KBM-7 (cell line): ENCODE results near the gene ABCC1.
"Not testable (repeated sequence)": the region's sequence is repeated elsewhere in the genome, so short reads cannot be mapped to it uniquely, and the experiment has no call there.

Experiments
- DNase-seq: peaks from one replicate; pipeline ENCODE4 v3.0.0-alpha.2; 2015
- in situ Hi-C: fragments of 300-500 bp; cut with MboI; formaldehyde crosslinking; loops from 2 replicates; pipeline ENCODE4 v1.14.3; 2020; ENCODE audit warnings: low sequenced_read_pairs, low pct_unique_long_range_greater_than_20kb, mixed read lengths

The ABCC1 gene

DNA sequence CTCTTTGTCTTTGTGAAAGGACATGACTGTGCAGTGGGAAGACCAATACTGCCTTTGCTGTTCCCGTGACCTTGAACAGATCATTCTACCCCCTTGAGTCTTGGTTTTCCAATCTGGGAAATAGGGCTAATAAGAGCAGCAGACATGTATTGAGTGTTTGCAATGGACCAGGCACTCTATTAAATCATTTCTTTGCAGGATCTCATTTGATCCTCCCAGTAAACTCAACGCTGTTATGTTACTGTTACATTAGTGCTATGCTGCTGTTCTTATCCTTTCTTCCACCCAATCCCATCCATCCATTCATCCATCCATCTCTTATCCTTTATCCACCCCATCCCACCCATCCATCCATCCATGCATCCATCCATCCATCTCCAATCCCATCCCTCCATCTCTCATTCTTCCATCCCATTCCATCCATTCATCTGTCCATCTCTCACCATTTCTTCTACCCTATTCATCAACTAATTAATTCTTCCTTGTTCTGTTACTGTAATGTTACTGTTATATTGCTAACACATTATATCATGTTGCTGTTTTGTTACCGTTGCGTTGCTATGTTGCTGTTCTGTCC is 208.8 kb downstream of the ABCC1 start:
- no peak for DNase-seq
- in situ Hi-C loops: no loop called here

DNA sequence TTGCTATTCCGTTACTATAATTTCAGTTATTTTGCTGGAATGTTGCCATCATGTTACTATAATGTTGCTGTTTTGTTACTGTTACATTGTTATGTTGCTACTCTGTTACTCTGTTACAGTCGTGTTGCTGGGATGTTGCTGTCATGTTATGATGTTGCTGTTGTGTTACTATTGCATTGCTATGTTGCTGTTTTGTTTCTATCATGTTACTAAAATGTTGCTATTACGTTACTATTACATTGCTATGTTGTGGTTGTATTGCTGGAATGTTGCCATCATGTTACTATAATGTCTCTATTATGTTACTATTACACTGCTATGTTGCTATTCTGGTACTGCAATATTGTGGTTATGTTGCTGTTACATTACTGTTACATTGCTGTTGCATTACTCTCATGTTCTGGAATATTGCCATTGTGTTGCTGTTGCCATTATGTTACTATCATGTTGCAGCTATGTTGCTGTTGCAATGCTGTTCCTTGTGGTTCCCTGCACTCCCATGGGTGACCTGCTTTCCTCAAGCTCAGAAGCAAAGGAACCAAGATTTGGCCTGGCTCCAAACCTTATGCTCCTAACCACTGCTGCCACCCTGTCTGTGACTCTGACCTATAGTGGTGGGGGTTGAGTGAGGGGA is 209.4 kb downstream of the ABCC1 start:
- in situ Hi-C loops: no loop called here
- no peak for DNase-seq

DNA sequence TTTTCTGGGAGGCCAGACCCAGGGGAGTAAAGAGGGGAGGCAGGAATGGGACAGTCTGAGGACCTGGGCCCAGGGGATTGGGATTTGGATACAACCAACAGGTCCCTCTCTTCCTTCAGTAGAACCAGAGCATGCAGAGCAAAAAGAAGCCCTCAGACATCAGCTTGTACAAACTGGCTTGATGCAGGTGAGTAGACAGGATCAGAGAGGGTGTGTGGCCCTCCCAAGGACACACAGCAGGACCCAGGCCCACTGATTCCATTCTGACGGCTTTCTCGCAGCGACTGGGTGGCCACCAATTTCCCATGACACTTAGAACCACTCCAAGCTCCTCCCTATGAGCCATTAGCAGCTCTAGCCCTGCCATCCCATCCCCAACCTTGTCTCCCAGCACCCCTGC is 210.2 kb downstream of the ABCC1 start:
- no peak for DNase-seq
- in situ Hi-C loops: no loop called here

DNA sequence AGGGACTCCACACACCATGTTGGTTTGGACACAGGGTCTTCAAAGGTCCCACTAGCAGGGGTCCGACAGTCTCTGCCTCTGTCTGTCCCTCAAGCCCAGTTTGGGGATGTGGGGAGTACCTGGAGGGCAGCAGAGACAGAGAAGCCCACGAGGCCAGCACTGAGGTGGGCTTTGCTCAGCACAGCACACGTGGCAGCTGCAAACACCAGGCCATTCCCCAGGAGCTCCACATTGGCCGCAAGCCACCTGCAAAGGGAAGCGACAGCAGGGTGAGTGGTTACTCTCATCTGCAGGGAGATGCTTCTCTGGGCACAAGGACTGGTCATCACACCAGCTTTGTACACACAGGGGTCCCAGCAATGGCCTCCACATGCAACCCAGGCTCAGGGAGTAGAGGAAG is 211.9 kb downstream of the ABCC1 start:
- no peak for DNase-seq
- in situ Hi-C loops: no loop called here

DNA sequence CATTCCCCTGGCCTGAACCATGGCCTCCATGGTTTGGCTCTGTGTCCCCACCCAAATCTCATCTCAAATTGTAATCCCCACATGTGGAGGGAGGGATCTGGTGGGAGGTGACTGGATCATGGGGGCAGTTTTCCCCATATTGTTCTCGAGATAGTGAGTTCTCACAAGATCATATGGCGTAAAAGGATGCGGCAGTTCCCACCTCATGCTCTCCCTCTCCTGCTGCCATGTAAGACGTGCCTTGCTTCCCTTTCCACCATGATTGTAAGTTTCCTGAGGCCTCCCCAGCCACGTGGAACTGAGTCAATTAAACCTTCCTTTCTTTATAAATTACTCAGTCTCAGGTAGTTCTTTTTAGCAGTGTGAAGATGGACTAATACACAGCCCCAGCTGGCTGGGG is 212.4 kb downstream of the ABCC1 start:
- DNase-seq, in situ Hi-C loops: not testable (repeated sequence)

DNA sequence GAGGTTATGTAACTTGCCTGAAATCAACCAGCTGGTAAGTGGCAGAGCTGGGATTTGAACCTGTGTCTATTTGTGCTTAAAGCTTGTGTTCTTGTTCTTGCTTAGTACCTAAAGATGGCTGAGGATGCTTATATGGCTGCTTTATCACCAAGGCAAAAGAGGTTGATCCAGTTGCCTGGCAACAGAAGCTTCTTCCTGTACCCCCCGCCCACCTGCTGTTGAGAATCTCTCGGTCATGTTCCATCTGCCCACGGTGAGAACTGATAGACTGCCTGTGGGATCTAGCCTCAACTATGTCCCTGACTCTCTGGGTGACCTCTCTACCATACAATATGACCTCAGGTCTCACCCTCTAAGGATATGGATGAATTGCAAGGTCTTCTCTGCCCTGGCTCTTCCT is 213.2 kb downstream of the ABCC1 start:
- in situ Hi-C loops: no loop called here
- DNase-seq: no peak

DNA sequence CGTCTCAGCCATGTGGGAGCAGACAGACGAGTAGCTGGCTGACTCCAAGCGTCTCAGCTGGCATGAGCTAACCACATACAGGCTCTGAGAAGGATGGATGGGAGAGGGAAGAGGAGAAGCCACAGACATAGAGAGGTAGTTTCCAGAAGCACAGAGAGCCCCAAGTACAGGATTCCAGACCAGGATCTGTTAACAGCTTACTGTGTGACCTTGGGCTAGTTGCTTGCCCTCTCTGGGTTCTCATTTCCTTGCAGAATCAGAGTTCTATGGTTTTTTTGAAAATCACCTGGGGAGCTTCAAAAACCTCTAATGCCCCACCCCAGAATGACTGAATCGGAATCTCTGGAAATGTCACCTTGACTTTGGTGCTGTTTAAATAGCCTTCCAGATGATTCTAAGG is 213.7 kb downstream of the ABCC1 start:
- in situ Hi-C loops: no loop called here
- DNase-seq: no peak

DNA sequence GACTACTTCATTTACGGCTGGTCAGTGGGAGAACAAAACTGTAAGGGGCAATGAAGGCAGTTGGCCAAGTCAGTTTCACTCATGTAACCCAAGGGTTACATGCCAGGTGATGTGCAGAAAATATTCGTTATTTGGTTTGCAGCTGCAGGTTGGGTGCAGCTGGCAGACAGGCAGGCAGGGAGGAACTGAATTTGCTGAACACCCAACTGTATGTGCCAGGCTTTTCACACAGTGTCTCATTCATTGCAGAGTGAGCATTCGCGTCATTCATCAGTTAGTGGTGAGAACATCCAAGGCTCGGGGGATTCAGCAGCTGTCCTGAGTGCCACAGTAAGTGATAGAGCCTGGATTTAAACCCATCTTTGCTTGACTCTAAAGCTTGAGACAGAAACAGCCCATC is 214.2 kb downstream of the ABCC1 start:
- in situ Hi-C loops: no loop called here
- no peak for DNase-seq

DNA sequence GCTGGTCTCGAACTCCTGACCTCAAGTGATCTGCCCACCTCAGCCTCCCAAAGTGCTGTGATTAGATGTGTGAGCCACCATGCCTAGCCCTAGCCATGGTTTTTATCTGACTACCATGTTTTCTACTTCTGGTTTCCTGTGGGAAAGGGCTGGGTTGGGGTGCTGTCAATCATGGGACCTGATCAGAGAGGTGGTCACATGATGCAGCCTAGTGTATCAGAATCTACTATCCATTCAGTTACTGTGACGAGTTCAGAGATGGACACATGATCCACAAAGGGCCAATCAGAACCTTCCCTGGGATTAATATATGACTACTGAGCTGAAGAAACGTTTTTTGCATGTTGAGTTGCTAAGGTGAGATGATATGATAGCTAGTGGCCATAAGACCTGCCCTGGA is 214.8 kb downstream of the ABCC1 start:
- in situ Hi-C loops: no loop called here
- DNase-seq: no peak

DNA sequence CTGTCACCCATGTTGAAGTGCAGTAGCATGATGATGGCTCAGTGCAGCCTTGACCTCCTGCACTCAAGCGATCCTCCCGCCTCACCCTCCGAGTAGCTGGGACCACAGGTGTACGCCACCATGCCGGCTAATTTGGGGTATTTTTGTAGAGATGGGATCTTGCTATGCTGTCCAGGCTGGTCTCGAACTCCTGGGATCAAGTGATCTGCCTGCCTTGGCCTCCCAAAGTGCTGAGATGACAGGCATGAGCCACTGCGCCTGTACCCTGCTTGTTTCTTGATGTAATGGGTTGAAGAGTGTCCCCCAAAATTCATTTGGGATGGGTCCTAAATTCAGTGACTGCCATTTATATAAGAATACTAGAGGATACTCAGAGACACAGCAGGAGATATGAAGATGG is 216.7 kb downstream of the ABCC1 start:
- no peak for DNase-seq
- in situ Hi-C loops: no loop called here

DNA sequence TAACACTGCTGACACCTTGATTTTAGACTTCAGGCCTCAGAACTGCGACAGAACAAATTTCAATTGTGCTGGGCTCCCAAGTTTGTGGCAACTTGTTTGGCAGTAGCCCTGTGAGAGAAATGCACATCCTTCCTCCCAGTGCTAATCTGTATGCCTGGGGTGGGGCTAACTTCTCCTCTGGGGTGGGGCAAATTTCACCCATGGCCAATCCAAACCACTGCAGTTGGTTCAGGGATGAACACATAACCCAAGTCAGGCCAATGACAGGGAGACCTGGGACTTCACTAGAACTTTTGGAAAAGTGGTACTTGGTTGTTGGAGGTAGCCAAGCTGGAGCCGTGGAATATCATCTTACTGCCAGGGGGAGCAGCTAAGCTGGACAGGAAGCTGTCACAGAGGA is 217.5 kb downstream of the ABCC1 start:
- no peak for DNase-seq
- in situ Hi-C loops: no loop called here

DNA sequence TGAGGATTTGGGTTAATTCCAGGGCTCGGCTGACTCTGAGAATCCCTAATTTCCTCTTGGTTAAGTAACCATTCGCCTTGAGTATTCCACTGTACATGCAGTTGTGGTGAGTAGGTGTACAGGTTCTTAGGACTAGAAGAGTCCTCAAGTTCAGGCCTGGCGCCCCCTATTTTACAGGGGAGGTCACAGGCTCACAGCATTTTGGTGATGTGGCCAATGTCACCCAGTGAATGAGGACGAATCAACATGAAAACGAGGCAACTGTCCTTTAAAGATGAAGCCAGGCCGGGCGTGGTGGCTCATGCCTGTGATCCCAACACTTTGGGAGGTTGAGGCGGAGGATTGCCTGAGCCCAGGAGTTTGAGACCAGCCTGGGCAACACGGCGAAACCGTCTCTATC is 218.5 kb downstream of the ABCC1 start:
- in situ Hi-C loops: no loop called here
- no peak for DNase-seq

DNA sequence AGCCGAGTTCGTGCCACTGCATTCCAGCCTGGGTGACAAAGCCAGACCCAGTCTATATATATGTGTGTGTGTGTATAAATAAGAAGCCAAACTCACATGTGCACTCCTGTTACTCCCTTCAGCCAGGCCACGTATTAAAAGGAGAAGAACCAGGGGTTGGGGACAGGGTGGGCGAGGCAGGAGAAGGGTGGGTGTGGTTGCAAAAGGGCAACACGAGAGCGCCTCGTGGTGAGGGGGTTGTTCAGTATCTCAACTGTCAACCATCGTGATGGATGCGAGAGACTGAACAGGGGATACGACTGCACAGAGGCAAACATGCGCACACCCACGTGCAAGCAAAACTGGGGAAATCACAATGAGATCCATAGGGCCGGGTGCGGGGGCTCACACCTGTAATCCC is 219.0 kb downstream of the ABCC1 start:
- DNase-seq: no peak
- in situ Hi-C loops: no loop called here

DNA sequence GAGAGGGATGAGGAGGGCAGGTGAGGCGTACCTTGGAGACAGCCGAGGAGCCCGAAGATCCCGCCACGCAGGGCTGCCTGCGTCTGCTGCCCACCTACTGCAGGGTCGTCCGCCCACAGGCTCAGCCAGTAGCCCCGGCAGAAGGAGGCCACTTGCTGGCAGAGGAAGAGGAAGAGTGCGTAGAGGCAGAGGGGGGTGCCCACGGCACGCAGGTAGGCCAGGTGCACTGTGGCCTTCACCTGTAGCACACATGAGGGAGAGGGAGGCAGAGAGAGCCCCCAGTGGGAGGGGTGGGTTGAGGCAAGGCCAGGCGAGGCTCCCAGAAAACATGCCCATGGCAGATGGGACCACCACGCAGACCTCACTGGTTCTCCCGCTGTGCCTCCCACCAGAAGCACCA is 220.2 kb downstream of the ABCC1 start:
- in situ Hi-C loops: no loop called here
- DNase-seq: no peak

DNA sequence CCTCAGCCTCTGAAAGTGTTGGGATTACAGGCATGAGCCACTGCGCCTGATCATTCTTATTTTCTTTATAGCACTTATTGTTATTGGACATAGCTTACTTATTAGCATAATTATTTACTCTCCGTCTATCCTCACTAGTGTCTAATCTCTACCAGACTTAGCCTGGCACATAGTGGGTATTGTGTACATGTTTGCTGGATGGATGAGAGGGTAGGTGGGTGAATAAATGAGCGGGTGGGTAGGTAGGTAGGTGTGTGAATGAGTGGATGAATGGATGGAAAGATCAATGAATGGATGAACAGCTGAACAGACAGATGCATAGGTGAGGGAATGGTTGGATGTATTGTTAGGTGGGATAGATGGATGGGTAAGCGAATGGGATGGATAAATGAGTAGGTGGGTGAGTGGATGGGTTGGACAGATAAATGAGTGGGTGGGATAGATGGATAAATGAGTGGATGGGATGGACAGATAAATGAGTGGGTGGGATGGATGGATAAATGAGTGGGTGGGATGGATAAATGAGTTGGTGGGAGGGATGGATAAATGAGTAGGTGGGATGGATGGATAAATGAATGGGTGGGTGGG is 222.0 kb downstream of the ABCC1 start:
- in situ Hi-C loops: no loop called here
- no peak for DNase-seq

DNA sequence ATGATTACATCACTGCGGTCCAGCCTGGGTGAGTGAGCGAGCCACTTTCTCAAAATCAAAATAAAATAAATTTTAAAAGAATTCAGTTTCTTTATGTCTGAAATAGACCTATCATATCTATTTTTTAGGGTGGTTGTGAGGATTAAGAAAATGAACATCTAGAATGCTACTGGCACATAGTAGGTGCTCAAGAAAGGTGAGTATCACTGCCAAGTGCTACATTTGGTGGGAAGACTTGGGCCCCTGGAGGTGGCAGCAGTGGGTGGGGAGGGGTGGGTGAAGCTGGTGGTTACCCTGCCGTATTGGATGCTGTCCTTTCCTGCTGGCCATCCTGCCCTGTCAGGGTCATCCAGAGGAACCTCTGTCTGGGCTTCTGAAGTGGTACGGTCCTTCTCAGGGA is 223.6 kb downstream of the ABCC1 start:
- no peak for DNase-seq
- in situ Hi-C loops: no loop called here

DNA sequence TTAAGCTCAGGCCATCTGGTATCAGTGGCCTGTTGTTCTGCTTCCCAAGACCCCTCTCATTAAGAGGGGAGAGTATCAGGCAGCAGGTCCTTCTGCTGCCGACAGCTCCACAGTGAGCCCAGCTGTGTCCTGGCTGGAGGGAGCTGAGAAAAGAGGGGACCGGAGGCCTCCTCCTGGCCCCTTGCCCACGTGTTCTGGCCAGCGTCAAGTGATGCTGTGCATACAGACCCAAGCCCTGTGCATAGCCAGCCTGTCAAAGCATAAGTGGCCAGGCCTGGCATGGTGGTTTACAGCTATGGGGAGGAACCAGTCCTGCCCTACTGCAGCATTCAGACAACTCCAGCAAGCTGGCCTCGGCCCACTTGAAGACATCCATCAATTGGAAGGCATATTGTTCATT is 225.9 kb downstream of the ABCC1 start:
- in situ Hi-C loops: no loop called here
- no peak for DNase-seq

DNA sequence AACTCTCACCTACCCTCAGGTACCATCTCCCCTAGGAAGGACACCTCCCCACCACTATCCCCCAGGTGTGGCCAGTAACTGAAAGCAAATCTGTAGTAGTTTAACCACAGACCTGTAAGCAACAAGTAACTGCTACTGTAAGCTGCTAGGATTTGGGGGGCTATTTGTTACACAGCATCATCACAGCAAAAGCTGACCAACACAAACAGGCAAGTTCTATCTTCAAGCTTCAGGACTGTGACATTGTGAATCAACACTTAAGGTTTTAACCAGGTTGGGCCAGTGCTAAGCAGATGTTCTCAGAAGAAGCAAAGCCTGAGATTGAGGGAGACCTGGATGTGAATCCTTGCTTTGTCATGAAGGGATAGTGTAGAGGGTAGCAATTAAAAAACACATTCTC is 226.9 kb downstream of the ABCC1 start:
- no peak for DNase-seq
- in situ Hi-C loops: no loop called here

DNA sequence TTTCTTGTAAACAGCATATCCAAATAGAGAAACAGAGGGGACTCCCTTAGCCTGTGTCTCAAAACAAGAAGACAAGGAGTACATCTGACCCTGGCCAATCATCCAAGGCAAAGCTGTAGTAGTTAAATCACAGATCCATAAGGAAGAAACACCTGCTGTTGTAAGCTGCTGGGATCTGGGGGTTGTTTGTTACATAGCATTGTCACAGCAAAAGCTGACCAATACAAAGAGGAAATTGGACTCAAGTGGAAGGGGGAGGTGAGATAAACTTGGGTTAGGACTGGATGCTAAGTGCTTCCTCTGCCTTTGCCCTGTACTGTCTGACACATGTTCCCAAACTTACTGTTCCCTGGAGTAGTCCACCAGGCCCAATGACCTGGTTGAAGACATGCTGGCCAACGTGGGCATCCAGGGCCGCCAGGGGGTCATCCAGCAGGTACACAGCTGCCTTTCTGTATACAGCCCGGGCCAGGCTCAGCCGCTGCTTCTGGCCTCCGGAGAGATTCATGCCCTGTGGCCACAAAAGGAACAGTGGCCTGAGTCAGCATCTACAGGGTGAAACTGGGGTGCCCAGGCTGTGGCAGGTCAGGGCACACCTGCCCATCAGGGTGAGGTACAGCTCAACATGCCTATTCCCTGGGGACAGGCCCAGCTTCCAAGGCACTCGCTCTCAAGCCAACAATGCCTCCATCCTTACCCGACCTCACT is 229.2 kb downstream of the ABCC1 start:
- no peak for DNase-seq
- in situ Hi-C loops: no loop called here

DNA sequence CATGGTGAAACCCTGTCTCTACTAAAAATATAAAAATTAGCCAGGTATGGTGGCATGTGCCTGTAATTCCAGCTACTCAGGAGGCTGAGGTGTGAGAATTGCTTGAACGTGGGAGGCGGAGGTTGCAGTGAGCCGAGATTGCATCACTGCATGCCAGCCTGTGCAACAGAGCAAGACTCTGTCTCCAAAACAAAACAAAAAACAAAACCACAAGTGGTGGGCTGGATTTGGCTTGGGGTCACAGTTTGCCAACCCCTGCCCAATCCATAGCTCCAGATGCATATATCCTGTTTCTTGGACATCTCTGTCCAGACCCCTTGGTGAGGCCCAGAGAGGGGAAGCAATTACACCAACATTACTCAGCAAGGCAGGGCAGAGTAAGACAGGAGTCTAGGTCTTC is 232.3 kb downstream of the ABCC1 start:
- in situ Hi-C loops, DNase-seq: not testable (repeated sequence)

DNA sequence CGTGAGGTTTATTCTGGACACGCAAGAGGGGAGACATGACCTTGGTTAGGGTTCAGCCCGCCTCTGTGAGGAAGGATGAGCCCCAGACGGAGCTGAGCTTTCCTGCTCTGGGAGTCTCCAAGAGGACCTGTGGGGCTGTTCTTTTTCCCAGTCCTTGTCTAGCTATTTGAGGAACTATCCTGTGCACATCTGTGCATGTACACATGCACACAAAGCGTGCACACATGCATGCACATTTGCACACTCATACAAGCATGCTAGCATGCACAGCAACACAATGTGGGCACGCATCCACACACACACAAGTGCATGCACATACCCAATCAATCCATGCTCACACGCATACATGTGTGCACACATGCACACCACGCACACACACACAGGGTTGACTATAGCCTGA is 233.5 kb downstream of the ABCC1 start:
- in situ Hi-C loops: no loop called here
- DNase-seq: no peak
